Cardiac ventricle fibroblast (primary cell): ENCODE measurements around the gene UBE3C. TPM values are rescaled to one million over a fixed set of nuclear protein-coding genes. Genes with fewer than 3 reads are reported as not detected.

Experiments
- total RNA-seq: library from RNA; depleted of rRNA; stranded (reverse); fragments of >200 nt; gene quantifications from 2 replicates; pipeline ENCODE4 v1.2.3, GENCODE V29; 2015

Gene UBE3C
- 37.3 and 49.9 TPM in 2 replicates for total RNA-seq

DNA sequence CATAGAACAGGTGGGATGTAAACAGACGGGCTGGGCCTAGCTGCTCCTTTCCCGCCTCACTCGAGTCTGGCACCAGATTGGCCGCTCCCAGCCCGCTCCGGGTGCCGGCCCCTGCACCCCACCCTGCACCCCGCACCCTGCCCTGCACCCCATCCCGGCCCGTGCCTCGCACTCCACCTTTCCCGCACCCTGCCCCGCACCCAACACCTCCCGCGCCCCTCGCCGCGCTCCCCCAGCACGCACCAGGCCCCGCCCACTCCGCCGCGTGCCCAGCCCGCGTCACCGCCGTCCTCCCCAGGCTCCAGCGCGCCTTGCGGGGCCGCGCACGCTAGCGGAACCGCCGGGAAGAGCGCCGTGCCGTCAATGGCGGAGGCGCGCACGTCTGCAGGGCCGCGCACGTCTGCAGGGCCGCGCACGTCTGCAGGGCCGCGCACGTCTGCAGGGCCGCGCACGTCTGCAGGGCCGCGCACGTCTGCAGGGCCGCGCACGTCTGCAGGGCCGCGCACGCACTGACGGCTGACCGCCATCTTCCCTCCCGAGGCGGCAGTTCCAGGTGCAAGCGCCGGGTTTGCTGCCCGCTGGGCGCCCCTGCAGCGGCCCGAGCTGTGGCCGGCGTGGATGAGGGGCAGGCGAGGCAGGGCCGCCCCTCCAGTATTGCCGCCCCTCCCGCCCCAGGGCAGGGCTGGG, at the start of gene UBE3C:
Gene UBE3C (plus strand): TSS at position 503 of the 687 bp plus-strand sequence. CDS start 347 bp downstream, outside the sequence.

Other genes starting within 250 kb of the UBE3C start
- gene LMBR1, start 245.7 kb upstream of the UBE3C start, total RNA-seq: 30.1 and 31.8 TPM in 2 replicates
- 5.5 and 7.8 TPM in 2 replicates for gene NOM1, start 189.2 kb upstream of the UBE3C start, total RNA-seq
- not detected in 2 replicates for gene MNX1, start 128.3 kb upstream of the UBE3C start, total RNA-seq
- 60.5 and 71.2 TPM in 2 replicates for gene DNAJB6, start 198.1 kb downstream of the UBE3C start, total RNA-seq